Measurements from ENCODE around the gene UFC1. TPM values are rescaled to one million over a fixed set of nuclear protein-coding genes. Genes with fewer than 3 reads are reported as not detected.

The UFC1 gene
- total RNA-seq, 1 experiment from 2014 or later, result 127 TPM

- ATAC-seq (no peak), DNase-seq (ENCODE audit: low read depth, low spot score) (no peak)
- no peaks in the 10 kb centered on the region for H3K36me3 ChIP-seq (ENCODE audit: control insufficient read depth, insufficient read depth, low read length)
- BruUV-seq (replicated peaks), result no TSS peak
- no peaks in the 10 kb centered on the region for H3K4me1 ChIP-seq (ENCODE audit: control insufficient read depth, insufficient read depth, low read length)
- POLR2A ChIA-PET, result interaction anchor here (0.7 kb wide), 1 partner anchor 189 kb away, joined by 10 read pairs; no protein-coding TSS in a partner anchor
- no peak overlapping the region for H3K27ac ChIP-seq (ENCODE audit: low read length)
- no peak overlapping the region for H3K4me3 ChIP-seq (ENCODE audit: low read depth in 2 of 2, low read length in 2 of 2)
- no peaks in the 10 kb centered on the region for H3K27me3 ChIP-seq (ENCODE audit: control insufficient read depth, insufficient read depth, low read length)
- in situ Hi-C loops (cut with HindIII; ENCODE audit: low pct_unique_long_range_greater_than_20kb, low sequenced_read_pairs), result no loop called here
- CTCF ChIA-PET, result no interaction called here
- no peaks in the 10 kb centered on the region for H3K9me3 ChIP-seq (ENCODE audit: control insufficient read depth, insufficient read depth, low read depth, low read length)
- intact Hi-C loops (cut with micrococcal nuclease; ENCODE audit: unreplicated experiment), result no loop called here
- TF ChIP-seq REST (IDR thresholded peaks at IDR 0.05; ENCODE audit: insufficient read depth in 1 of 2, low read depth in 2 of 2, low read length in 1 of 2), result no peak
- TF ChIP-seq TCF7L2 (IDR thresholded peaks at IDR 0.05; ENCODE audit: low read depth, low read length), result no peak
- TF ChIP-seq CTCF (IDR thresholded peaks at IDR 0.05), result no peak
- TF ChIP-seq POLR2AphosphoS5 (IDR thresholded peaks at IDR 0.05; ENCODE audit: low read depth, low read length), result no peak
Measured at GRCh38 chr1:161188381-161188780, 34.6 kb downstream of the UFC1 start.

GRCh38 chr1:161189036-161189435 is 35.3 kb downstream of the UFC1 start:
- POLR2A ChIA-PET, result no interaction called here
- in situ Hi-C loops (cut with HindIII; ENCODE audit: low pct_unique_long_range_greater_than_20kb, low sequenced_read_pairs), result no loop called here
- CTCF ChIA-PET, result no interaction called here
- Histone ChIP-seq H3K36me3 (ENCODE audit: control insufficient read depth, insufficient read depth, low read length) (no peaks in the 10 kb centered on the region), H3K9me3 (ENCODE audit: control insufficient read depth, insufficient read depth, low read depth, low read length) (no peaks in the 10 kb centered on the region), H3K27me3 (ENCODE audit: control insufficient read depth, insufficient read depth, low read length) (no peaks in the 10 kb centered on the region), H3K4me1 (ENCODE audit: control insufficient read depth, insufficient read depth, low read length) (no peaks in the 10 kb centered on the region), H3K4me3 (ENCODE audit: low read depth in 2 of 2, low read length in 2 of 2) (no peak overlapping the region), H3K27ac (ENCODE audit: low read length) (no peak overlapping the region)
- no TSS peak for BruUV-seq (replicated peaks)
- TF ChIP-seq CTCF (IDR thresholded peaks at IDR 0.05), result no peak
- TF ChIP-seq TCF7L2 (IDR thresholded peaks at IDR 0.05; ENCODE audit: low read depth, low read length), result no peak
- no peak for TF ChIP-seq POLR2AphosphoS5 (IDR thresholded peaks at IDR 0.05; ENCODE audit: low read depth, low read length)
- no peak for TF ChIP-seq SIN3A (IDR thresholded peaks at IDR 0.05; ENCODE audit: borderline replicate concordance, insufficient read depth, low read depth, low read length)
- no peak for TF ChIP-seq REST (IDR thresholded peaks at IDR 0.05; ENCODE audit: insufficient read depth in 1 of 2, low read depth in 2 of 2, low read length in 1 of 2)
- DNase-seq (ENCODE audit: low read depth, low spot score) (no peak), ATAC-seq (no peak)
- intact Hi-C loops (cut with micrococcal nuclease; ENCODE audit: unreplicated experiment), result no loop called here
